AG04450 (cell line): ENCODE results near the gene BRD4. TPM values are rescaled to one million over a fixed set of nuclear protein-coding genes. Genes with fewer than 3 reads are reported as not detected.

Experiments used
- CTCF ChIA-PET: fragments of 300-600, 350-600 bp; formaldehyde crosslinking; extraction: SDS; loops from one replicate; lab custom pipeline; 2022; ENCODE audit warnings: antibody characterized with exemption, inconsistent platforms; lab: Charles Lee
- POLR2A ChIA-PET: fragments of 350-600 bp; formaldehyde crosslinking; extraction: SDS; loops from one replicate; lab custom pipeline; 2021; ENCODE audit warnings: antibody characterized with exemption, inconsistent platforms; lab: Yijun Ruan, JAX
- DNase-seq: peaks from one replicate; pipeline ENCODE4 v3.0.0-alpha.2; 2011; ENCODE audit warnings: low read depth, low spot score
- H3K27ac ChIP-seq: one replicate; pipeline ENCODE4 v1.5.1; 2012; ENCODE audit warnings: low read depth, low read length, control low read depth
- H3K27me3 ChIP-seq: one replicate; pipeline ENCODE4 v1.6.0; 2012; ENCODE audit warnings: low read length; ENCODE audit not compliant: control insufficient read depth, insufficient read depth
- H3K4me3 ChIP-seq: 2 replicates; pipeline ENCODE4 v1.5.1; 2011; ENCODE audit warnings: mild to moderate bottlenecking, low read depth, low read length, control low read depth
- H3K9me3 ChIP-seq: 2 replicates; pipeline ENCODE4 v1.5.1; 2012; ENCODE audit warnings: low read length; ENCODE audit not compliant: control insufficient read depth, insufficient read depth
- polyA plus RNA-seq: library from polyadenylated mRNA; depleted of rRNA; stranded (reverse); fragments of >200 nt; gene quantifications from 2 replicates; pipeline ENCODE4 v1.2.3, GENCODE V29; 2011
- TF ChIP-seq, protein P1 (sequence below): IDR thresholded peaks from 2 replicates; pipeline ENCODE4 v1.5.1; 2011; ENCODE audit warnings: low read depth, low read length, control low read depth, inconsistent platforms

BRD4 gene
- polyA plus RNA-seq, 1 experiment: 7.8 TPM

DNA sequence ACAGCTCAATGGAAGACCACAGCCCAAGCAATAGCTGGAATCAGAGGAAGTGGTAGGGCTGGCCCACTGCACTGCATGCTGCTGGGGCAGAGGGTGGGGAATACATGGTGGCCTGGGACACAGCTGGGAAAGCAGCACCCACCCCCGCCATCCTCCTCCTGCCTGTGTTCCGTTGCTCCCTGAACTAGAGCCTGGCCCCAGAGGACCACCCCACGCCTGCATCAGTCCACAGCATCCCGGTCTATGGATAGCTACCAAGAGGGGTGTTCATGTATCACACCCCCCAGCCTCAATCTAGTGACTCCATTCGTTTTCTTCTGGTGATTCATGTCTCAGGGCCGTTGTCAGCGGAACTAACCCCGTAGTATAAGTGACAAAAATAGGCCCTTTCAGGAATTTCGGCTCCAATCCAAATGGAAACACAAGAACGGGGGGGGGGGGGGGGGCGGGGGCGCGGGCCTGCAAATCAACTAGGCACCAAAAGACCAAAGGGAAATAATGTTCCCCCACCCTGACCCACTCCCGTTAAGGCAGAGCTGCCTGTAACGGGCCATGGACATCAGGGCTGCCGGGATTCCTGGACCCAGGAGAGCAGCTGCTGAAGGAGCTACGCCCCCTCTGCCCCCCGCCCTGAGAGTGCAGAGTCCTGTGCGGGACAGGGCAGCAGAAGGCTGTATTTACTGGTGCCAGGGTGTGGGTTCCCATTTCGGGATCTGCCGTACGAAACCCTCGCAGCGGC is 81.2 kb downstream of the BRD4 start:
- H3K27me3 ChIP-seq: no peaks in the 10 kb centered on the region
- ChIA-PET CTCF (interaction anchor here (0.7 to 2.4 kb wide), 23 partner anchors 11 to 170 kb away, joined by 3 to 14 read pairs (median 3); partner anchors contain the start of genes AKAP8 and AKAP8L), POLR2A (interaction anchor here (0.6 to 2.9 kb wide), 8 partner anchors 13 to 127 kb away, joined by 3 to 15 read pairs (median 6); partner anchors contain the start of gene AKAP8)
- peak overlapping the region; percentile 100 for H3K27ac ChIP-seq
- H3K4me3 ChIP-seq: peak overlapping the region; percentile 34; the same call in 1 of the 2 replicates
- DNase-seq: peak; percentile 20
- H3K9me3 ChIP-seq: no peaks in the 10 kb centered on the region
- TF ChIP-seq, protein P1, sequence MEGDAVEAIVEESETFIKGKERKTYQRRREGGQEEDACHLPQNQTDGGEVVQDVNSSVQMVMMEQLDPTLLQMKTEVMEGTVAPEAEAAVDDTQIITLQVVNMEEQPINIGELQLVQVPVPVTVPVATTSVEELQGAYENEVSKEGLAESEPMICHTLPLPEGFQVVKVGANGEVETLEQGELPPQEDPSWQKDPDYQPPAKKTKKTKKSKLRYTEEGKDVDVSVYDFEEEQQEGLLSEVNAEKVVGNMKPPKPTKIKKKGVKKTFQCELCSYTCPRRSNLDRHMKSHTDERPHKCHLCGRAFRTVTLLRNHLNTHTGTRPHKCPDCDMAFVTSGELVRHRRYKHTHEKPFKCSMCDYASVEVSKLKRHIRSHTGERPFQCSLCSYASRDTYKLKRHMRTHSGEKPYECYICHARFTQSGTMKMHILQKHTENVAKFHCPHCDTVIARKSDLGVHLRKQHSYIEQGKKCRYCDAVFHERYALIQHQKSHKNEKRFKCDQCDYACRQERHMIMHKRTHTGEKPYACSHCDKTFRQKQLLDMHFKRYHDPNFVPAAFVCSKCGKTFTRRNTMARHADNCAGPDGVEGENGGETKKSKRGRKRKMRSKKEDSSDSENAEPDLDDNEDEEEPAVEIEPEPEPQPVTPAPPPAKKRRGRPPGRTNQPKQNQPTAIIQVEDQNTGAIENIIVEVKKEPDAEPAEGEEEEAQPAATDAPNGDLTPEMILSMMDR: no peak

DNA sequence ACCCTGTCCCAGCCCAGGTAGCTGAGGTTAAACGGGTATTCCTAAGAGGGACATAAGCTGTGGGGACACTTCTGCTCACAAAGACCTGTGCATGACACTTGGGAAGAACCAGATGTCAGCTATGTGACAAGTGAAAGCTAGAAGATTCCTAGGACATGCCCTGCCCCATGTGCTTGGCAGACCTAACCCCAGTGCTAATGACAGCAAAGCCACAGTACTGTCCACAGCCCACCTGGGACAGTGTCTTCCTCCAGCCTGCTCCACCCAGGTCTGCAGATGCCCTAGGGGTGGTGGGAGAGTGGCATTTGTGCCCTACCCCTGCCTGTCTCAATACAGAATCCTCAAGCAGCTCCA is 81.7 kb downstream of the BRD4 start:
- TF ChIP-seq, protein P1: no peak

DNA sequence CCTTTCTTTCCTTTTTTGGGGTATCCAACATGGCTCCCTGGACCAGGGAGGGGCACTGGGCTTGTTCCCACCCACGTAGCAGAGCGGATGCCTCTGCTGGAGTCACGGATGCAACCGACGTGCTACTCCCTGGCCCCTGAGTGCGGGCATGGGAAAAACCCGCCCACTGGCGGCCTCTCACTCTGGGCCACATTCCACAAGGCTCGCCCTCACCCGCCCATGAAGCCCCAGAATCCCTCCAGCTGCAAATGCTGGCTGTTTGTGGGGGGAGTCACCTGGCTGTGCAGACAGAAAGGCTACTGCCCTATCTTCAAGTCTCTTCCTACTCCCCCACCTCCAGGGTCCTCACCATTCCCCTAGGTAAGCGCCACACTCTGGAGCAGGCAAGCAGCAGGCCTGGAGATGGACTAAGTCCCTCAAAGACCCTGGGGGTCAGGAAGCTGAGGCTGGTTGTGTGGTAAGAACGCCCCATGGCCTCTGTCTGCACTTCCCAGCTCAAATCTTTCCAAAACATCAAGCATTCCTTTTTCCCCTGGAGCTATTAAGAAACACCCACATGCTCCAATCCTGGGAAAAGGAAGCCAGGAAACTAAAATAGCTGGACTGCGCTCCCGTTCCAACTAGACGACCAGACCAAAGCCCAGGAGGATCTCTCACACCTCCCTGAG is 82.2 kb downstream of the BRD4 start:
- H3K4me3 ChIP-seq: 0 out of 2 replicates have a peak overlapping the region, but pooled peaks have one; percentile 5
- peak; percentile 82 for DNase-seq
- no peaks in the 10 kb centered on the region for H3K9me3 ChIP-seq
- H3K27ac ChIP-seq: peak overlapping the region; percentile 100
- ChIA-PET CTCF (interaction anchor here (0.6 to 2.4 kb wide), 11 partner anchors 72 to 171 kb away, joined by 3 to 14 read pairs (median 4); partner anchors contain the start of genes AKAP8 and AKAP8L), POLR2A (interaction anchor here (0.5 to 2.9 kb wide), 11 partner anchors 9 to 255 kb away, joined by 3 to 15 read pairs (median 5); partner anchors contain the start of gene AKAP8)
- TF ChIP-seq, protein P1: no peak
- no peaks in the 10 kb centered on the region for H3K27me3 ChIP-seq

More for the DNA sequence above, 81.7 kb downstream of the BRD4 start:
- 0 out of 2 replicates have a peak overlapping the region, but pooled peaks have one; percentile 15 for H3K4me3 ChIP-seq
- no peaks in the 10 kb centered on the region for H3K27me3 ChIP-seq
- H3K9me3 ChIP-seq: no peaks in the 10 kb centered on the region
- no peak for DNase-seq
- peak overlapping the region; percentile 100 for H3K27ac ChIP-seq
- ChIA-PET CTCF (interaction anchor here (0.6 to 2.4 kb wide), 15 partner anchors 17 to 171 kb away, joined by 3 to 14 read pairs (median 3); partner anchors contain the start of genes AKAP8 and AKAP8L), POLR2A (interaction anchor here (0.5 to 2.9 kb wide), 11 partner anchors 9 to 255 kb away, joined by 3 to 15 read pairs (median 4); partner anchors contain the start of gene AKAP8)

DNA sequence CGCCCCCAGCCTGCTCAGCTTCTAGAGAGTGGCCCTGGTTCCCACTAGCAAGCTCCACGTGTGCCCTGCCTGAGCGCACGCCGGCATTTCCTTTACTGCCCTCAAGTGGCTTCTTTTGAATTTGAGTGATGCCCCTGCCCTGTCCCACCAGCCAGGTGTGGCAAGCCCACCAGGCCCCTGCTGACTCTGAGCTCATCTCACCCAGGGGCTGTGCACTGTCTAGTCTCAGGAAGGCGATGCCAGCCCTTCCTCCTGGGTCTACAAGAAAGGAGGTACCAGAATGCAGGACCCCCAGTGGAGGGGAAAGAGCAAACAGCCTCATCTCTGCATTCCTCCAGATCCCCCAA is 82.8 kb downstream of the BRD4 start:
- CTCF ChIA-PET: interaction anchor here (1.0 to 1.9 kb wide), 5 partner anchors 54 to 172 kb away, joined by 3 to 14 read pairs (median 5); no protein-coding TSS in a partner anchor
- peak overlapping the region; percentile 100 for H3K27ac ChIP-seq
- H3K27me3 ChIP-seq: no peaks in the 10 kb centered on the region
- TF ChIP-seq, protein P1: no peak
- POLR2A ChIA-PET: interaction anchor here (1.2 to 2.9 kb wide), 3 partner anchors 10 to 129 kb away, joined by 3 to 15 read pairs (median 8); partner anchors contain the start of gene AKAP8
- DNase-seq: no peak
- H3K9me3 ChIP-seq: no peaks in the 10 kb centered on the region
- H3K4me3 ChIP-seq: no peak overlapping the region
